Hematopoietic multipotent progenitor cell (in vitro differentiated cells): Measurements from ENCODE around the gene SLC44A4. TPM values are rescaled to one million over a fixed set of nuclear protein-coding genes. Genes with fewer than 3 reads are reported as not detected.
A peak's percentile ranks its signal among the peaks of the same experiment; 100 is the strongest.
"Not testable (repeated sequence)": the region's sequence is repeated elsewhere in the genome, so short reads cannot be mapped to it uniquely, and the experiment has no call there.

Experiments
- DNase-seq, 3 donors: peaks; one replicate each; pipeline ENCODE4 v3.0.0-alpha.2; 2011 to 2015; ENCODE audit warnings: low read depth in 2 of 3, low spot score in 2 of 3
- total RNA-seq: library from RNA; depleted of rRNA; stranded (reverse); fragments of >200 nt; gene quantifications from one replicate; pipeline ENCODE4 v1.2.3, GENCODE V29; 2012

Gene SLC44A4
- total RNA-seq, 1 donor, result 0.81 TPM

DNA sequence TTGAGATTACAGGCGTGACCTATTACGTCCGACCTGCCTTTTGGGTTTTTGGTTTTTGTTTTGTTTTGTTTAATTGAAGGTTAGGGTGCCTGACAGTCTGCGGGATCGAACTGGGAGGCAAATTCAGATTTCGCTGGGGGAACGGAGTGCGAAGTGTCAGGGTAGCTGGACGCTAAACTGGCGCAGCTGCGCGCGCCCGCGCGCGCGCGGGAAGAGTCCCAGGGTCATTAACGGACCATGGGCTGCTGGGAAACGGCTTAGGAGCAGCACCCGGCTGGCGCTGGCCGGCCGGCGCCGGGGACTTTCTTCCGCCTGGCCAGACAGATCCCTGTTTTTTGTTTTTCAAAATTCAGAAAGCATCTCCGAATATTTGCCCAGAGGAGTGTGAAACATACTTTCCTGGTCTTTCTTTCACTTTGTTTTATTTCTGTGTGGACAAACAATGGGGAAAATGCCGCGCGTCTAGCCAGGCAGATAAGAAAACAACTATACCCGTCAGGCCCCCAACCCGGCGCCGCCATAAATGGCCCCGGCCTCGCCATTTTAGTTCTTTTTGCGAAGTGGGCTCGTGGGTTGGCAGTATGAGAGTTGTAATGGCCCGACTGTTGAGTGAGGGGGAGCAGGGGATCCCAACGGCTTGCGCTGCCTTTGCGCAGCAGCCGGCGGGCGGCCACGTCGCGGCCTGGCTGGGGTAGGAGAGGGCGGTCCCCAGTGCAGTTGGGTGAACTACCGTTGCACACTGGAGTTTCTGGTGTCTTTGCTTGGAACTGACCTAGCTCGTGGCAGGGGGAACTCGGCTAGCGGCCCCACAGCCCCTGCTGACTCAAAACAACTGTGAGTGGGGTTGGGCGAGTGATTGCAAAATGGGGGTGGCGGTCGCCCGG lies 44.2 kb downstream of the SLC44A4 start:
- peak; percentile 74 to 88 (median 76) for DNase-seq

DNA sequence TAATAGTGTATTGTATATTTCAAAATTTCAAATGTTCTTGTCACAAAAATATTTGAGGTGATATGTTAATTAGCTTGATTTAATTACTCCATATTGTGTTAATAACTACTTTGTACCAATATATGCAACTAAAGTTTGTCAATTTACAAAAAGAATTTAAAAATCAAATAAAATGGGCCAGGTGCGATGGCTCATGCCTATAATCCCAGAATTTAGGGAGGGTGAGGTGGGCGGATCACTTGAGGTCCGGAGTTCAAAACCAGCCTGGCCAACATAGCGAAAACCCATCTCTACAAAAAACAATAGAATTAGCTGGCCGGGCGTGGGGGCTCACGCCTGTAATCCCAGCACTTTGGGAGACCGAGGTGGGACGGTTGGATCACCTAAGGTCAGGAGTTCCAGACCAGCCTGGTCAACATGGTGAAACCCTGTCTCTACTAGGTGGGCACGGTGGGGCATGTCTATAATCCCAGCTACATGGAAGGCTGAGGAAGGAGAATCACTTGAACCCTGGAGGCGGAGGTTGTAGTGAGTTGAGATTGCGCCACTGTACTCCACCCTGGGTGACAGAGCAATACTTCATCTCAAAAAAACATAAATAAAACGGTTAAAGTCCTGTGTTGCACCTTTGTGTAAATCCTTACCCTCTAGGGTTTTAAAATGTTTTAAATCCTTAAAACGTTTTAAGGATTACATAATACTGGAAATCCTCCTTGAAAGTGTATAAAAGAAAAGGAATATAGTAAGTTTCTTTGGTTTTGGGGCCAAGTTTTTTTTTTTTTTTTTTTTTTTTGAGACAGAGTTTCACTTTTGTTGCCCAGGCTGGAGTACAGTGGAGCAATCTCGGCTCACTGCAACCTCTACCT lies 47.2 kb downstream of the SLC44A4 start:
- no peak for DNase-seq

DNA sequence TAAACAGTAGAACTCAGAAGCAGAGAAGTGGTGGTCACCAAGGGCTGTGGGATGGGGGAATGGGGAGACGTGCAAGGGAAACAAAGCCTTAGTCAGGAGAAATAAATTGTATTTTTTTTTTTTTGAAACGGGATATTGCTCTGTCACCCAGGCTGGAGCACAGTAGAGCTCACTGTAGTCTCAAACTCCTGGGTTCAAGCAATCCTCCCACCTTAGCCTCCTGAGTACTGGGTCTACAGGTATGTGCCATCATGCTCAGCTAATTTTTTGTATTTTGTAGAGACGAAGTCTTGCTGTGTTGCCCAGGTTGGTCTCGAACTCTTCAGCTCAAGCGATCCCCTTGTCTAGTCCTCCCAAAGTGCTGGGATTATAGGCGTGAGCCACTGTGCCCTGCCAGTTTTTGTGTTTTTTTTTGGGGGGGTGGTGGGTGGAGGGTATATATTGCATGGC lies 47.9 kb downstream of the SLC44A4 start:
- no peak for DNase-seq

DNA sequence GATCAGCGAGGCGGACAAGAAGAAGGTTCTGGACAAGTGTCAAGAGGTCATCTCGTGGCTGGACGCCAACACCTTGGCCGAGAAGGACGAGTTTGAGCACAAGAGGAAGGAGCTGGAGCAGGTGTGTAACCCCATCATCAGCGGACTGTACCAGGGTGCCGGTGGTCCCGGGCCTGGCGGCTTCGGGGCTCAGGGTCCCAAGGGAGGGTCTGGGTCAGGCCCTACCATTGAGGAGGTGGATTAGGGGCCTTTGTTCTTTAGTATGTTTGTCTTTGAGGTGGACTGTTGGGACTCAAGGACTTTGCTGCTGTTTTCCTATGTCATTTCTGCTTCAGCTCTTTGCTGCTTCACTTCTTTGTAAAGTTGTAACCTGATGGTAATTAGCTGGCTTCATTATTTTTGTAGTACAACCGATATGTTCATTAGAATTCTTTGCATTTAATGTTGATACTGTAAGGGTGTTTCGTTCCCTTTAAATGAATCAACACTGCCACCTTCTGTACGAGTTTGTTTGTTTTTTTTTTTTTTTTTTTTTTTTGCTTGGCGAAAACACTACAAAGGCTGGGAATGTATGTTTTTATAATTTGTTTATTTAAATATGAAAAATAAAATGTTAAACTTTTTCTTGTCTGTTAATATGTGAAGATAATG lies 49.0 kb downstream of the SLC44A4 start:
- DNase-seq, result peak in 1 of 3 donors; percentile 77

DNA sequence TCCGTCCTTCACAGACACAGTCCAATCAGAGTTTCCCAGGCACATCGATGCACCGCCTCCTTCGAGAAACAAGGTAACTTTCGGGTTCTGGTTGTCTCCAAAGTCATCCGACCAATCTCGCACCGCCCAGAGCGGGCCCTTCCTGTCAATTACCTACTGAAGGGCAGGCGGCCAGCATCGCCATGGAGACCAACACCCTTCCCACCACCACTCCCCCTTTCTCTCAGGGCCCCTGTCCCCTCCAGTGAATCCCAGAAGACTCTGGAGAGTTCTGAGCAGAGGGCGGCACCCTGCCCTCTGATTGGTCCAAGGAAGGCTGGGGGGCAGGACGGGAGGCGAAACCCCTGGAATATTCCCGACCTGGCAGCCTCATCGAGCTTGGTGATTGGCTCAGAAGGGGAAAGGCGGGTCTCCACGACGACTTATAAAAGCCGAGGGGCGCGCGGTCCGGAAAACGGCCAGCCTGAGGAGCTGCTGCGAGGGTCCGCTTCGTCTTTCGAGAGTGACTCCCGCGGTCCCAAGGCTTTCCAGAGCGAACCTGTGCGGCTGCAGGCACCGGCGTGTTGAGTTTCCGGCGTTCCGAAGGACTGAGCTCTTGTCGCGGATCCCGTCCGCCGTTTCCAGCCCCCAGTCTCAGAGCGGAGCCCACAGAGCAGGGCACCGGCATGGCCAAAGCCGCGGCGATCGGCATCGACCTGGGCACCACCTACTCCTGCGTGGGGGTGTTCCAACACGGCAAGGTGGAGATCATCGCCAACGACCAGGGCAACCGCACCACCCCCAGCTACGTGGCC lies 51.3 kb downstream of the SLC44A4 start, which contains the start of gene HSPA1B:
Gene HSPA1B (plus strand): TSS at position 453 of the 794 bp plus-strand sequence. CDS start 213 bp downstream, at position 666.
- peak; percentile 66 to 100 (median 99) for DNase-seq

DNA sequence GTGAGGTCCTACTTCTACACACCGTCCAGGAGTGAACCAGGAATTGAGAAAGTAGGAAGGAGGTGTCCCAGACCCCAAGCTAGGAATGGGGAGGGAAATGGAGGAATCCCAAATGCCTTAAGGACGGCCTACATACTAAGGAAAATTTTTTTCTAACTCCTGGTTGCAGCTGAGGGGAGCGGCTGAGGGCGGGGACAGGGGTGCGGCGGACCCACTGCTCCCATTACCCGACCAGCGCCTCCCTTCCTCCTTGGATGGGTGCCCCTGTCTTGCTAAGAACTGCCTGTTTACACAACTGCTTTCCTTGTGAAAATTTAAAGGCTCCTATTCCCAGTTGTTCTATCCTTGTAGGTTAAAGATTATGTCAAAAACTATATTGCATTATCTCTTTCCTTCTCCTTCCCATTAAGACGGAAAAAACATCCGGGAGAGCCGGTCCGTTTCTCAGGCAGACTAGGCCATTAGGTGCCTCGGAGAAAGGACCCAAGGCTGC lies 52.0 kb downstream of the SLC44A4 start:
- DNase-seq, result no peak

DNA sequence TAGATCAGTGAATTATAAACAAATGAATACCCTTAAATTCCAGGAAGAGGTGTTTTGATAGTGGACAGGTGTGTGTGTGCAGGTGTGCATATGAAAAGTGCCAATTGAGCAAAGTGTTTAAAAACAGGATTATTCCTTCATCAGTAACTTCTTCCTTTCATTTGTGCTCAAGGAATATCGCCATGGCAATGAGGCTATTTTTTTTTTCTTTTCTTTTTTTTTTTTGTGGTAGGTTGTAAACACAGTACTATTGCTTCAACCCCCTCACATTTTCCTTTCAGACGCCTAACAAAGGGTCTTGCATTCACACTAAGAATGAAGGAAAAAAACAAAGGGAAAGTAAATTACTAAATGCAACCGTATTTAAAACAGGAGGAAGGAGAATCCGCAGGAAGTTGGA lies 53.2 kb downstream of the SLC44A4 start:
- no peak for DNase-seq

DNA sequence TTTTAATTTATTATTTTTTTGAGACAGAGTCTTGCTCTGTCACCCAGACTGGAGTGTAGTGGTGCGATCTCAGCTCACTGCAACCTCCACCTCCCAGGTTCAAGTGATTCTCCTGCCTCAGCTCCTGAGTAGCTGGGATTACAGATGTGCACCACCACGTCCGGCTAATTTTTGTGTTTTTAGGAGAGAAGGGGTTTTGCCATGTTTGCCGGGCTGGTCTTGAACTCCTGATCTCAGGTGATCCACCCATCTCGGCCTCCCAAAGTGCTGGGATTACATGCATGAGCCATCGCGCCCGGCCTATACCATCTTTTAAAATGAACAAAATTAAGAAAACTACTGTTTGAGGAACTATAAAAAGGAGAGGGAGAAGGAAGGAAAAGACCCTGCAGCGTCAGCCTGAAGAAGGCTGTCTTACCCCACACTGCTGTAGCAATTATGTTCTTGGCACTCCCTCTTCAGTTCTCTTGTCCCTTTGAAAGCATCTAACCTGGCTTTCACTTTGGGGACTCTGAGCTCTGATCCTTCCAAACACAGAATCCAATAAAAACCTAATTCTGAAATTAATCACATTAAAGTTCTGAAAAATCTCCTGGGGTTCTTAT lies 55.1 kb downstream of the SLC44A4 start:
- DNase-seq, result not testable (repeated sequence)

DNA sequence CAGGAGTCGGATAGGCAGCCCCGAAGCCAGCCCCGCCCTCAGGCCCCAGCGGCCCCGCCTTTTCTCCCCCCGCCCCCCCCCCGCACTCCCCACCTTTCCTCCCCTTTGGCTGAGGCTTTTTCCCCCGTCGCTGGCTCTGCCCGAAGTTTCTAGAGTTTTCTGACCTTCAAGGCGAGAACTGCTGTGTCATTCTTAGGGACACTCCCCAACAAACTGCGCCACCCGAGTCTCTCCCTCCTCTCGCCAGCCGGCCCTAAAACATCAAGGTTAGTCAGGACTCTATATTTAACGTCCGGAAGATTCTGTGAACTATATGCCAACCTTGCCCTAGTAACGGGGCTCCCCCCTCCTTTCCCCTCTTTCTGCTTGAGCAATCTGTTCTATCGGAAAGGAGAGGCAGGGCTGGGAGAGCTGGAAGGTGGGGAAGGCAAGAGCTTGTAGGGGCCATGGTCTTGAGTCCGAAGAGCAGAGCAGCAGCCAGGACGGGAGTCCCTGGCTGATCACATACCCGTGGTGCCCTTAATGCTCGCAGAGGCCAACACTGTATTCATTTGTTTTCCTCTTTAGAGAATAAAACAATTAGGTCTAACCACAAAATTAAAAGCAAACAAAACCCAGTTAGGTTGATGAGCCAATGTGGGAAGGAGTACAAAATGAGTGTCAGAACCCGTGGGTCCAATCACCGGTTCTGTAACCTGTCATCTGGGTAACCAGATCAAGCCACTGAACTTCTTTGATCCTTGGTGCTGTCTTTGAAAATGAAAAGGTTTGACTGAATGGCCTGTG lies 56.6 kb downstream of the SLC44A4 start:
- peak; percentile 37 to 82 (median 80) for DNase-seq

DNA sequence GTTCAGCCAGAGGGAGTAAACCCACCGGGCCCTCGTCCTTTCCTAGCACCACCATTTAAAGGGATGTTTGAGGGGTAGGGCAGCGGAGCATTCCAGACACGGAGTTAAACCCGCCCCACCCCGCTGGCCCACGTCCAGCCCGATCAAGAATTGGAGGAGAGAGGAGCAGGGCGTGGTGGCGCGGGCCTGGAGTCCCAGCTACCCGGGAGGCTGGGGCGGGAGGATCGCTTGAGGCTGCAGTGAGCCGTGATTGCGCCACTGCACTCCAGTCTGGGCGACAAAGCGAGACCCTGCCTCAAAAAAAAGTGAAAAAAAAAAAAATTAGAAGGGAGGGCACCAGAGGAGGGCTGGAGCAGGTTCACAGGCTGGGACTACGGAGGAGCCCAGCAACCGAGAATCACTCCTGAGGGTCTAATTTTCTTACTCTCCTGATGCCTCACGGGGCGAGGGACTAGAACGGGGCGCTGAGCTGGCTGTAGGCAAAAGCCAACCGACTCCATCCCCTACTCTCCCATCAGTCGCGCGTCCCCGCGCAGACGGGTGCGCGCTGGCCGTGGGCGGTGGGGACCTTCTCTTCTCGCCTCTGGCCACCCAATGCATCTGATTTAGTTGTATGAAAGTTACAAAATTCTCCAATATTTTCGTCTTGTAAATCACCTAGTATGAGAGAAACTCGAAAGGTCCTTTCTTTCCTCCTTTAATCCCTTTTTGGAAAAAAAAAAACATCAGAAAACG lies 57.3 kb downstream of the SLC44A4 start:
- peak in 1 of 3 donors; percentile 56 for DNase-seq

DNA sequence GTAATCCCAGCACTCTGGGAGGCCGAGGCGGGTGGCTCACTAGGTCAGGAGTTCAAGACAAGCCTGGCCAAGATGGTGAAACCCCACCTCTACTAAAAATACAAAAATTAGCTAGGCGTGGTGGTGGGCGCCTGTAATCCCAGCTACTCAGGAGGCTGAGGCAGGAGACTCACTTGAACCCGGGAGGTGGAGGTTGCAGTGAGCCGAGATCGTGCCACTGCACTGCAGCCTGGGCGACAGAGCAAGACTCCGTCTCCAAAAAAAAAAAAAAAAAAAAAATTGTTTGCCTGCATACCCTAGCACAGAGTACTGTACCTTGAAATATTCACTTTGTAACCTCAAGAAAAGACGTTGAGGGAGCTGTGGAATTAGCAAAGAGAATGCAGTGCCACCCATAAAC lies 58.4 kb downstream of the SLC44A4 start:
- DNase-seq, result not testable (repeated sequence)

DNA sequence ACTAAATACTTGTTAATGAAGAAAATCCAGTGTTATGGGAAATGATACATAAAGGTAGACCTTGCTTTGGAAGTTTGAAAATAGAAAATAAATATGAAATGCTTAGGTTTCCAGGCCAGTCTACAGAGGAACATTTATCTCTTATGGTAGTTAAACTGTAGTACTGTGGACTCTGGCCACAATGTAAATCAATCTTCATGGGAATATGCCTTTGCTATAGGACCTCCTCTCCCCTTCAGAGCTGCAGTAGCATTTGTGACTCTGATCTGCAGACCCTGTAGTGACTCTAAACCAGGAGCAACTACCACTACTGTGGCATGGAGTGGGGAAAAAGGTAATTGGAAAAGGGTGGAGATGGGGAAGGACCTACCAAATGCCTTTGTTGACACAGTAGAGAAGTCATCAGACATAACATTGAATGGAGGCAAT lies 58.9 kb downstream of the SLC44A4 start:
- DNase-seq, result no peak

DNA sequence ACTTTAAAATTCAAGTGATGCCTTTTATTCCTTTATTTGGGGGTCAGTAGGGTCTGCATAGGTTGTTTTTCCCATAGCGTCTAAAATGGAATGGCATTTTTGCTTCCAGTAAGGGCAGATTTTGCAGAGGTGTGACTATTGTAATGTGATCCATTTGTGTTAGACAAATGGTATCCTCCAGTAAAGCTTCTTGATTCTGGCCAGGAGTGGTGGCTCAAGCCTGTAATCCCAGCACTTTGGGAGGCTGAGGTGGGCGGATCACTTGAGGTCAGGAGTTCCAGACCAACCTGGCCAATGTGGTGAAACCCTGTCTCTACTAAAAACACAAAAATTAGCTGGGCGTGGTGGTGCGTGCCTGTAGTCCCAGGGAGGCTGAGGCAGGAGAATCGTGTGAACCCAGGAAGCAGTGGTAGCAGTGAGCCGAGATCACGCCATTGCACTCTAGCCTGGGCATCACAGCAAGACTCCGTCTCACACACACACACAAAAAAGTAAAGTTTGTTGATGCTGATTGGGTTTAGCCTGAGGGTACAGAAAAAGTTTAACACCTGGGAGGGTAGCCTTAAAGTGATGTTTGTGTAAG lies 60.8 kb downstream of the SLC44A4 start:
- not testable (repeated sequence) for DNase-seq

DNA sequence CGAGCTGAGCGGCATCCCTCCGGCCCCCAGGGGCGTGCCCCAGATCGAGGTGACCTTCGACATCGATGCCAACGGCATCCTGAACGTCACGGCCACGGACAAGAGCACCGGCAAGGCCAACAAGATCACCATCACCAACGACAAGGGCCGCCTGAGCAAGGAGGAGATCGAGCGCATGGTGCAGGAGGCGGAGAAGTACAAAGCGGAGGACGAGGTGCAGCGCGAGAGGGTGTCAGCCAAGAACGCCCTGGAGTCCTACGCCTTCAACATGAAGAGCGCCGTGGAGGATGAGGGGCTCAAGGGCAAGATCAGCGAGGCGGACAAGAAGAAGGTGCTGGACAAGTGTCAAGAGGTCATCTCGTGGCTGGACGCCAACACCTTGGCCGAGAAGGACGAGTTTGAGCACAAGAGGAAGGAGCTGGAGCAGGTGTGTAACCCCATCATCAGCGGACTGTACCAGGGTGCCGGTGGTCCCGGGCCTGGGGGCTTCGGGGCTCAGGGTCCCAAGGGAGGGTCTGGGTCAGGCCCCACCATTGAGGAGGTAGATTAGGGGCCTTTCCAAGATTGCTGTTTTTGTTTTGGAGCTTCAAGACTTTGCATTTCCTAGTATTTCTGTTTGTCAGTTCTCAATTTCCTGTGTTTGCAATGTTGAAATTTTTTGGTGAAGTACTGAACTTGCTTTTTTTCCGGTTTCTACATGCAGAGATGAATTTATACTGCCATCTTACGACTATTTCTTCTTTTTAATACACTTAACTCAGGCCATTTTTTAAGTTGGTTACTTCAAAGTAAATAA lies 61.5 kb downstream of the SLC44A4 start:
- DNase-seq, result peak in 1 of 3 donors; percentile 42

DNA sequence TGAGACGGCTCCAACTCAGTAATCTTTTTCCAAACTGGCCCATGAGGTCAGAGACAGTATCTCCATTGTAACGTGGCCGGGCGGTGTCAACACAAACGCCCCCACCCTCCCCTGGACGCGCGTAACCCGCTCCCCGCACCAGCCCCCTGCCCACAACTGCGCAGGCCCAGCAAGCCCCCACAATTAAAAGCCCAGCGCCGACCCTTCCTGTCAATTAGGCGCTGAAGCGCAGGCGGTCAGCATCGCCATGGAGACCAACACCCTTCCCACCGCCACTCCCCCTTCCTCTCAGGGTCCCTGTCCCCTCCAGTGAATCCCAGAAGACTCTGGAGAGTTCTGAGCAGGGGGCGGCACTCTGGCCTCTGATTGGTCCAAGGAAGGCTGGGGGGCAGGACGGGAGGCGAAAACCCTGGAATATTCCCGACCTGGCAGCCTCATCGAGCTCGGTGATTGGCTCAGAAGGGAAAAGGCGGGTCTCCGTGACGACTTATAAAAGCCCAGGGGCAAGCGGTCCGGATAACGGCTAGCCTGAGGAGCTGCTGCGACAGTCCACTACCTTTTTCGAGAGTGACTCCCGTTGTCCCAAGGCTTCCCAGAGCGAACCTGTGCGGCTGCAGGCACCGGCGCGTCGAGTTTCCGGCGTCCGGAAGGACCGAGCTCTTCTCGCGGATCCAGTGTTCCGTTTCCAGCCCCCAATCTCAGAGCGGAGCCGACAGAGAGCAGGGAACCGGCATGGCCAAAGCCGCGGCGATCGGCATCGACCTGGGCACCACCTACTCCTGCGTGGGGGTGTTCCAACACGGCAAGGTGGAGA lies 63.6 kb downstream of the SLC44A4 start, which contains the start of the genes HSPA1A and HSPA1L:
Gene HSPA1A (plus strand): TSS at position 519 of the 814 bp plus-strand sequence. CDS start 214 bp downstream, at position 733.
Gene HSPA1L (minus strand): TSS at position 259 of the 814 bp plus-strand sequence. CDS start 3,311 bp downstream, outside the sequence.
- DNase-seq, result peak in 2 of 3 donors; percentile 84 to 92

DNA sequence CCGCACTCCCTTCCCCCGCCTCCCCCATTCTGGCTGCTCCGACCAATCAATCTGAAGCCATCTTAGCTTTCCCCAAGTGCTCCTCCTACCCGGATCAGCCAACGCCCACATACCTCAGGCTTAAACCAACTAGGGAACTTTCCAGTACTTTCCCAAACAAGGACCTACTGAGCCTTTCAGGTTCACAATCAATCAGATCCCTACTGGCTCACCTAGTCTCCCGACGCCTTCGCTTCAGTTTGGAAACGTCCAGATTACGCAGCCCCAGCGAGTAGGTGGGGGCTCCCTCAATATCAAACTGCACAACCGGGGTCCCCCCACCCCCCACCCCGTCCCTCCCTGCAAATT lies 64.1 kb downstream of the SLC44A4 start:
- peak in 2 of 3 donors; percentile 82 to 85 for DNase-seq
